HG03571 (cell line): Measurements from ENCODE around the gene MT1B.
A peak's percentile ranks its signal among the peaks of the same experiment; 100 is the strongest.
"Not testable (repeated sequence)": the region's sequence is repeated elsewhere in the genome, so short reads cannot be mapped to it uniquely, and the experiment has no call there.

Experiments
- ATAC-seq: cut with Tn5 transposase; IDR thresholded peaks from one replicate; pipeline ENCODE4 v1.9.1; 2021; ENCODE audit not compliant: unreplicated experiment

The MT1B gene

GRCh38 chr16:56665286-56666261 is 13.9 kb downstream of the MT1B start:
- ATAC-seq = not testable (repeated sequence)

GRCh38 chr16:56667581-56668571 is 16.2 kb downstream of the MT1B start, which contains the start of gene MT1G:
Gene MT1G (minus strand): TSS chr16:56668065. CDS start chr16:56667993, 72 bp downstream.
- ATAC-seq = no peak

- no peak for ATAC-seq
These were observed 17.5 kb downstream of the MT1B start, which contains the start of gene MT1H for GRCh38 chr16:56669005-56669839. Gene MT1H (plus strand): TSS chr16:56669814. CDS start chr16:56669885, 71 bp downstream.

- ATAC-seq = no peak
These were observed 18.3 kb downstream of the MT1B start for GRCh38 chr16:56669840-56670619.

GRCh38 chr16:56670620-56670934 is 18.9 kb downstream of the MT1B start:
- ATAC-seq = no peak

GRCh38 chr16:56671691-56672090 is 20.0 kb downstream of the MT1B start:
- ATAC-seq = not testable (repeated sequence)

GRCh38 chr16:56672171-56672570 is 20.5 kb downstream of the MT1B start:
- not testable (repeated sequence) for ATAC-seq

GRCh38 chr16:56672761-56673536 is 21.3 kb downstream of the MT1B start:
- no peak for ATAC-seq

- ATAC-seq = no peak
These were observed 22.2 kb downstream of the MT1B start for GRCh38 chr16:56673921-56674320.

GRCh38 chr16:56674570-56674969 is 22.9 kb downstream of the MT1B start:
- not testable (repeated sequence) for ATAC-seq

- ATAC-seq = no peak
These were observed 24.1 kb downstream of the MT1B start for GRCh38 chr16:56675685-56676210.

- ATAC-seq = no peak
These were observed 25.8 kb downstream of the MT1B start for GRCh38 chr16:56677474-56677873.

- ATAC-seq = no peak
These were observed 27.5 kb downstream of the MT1B start for GRCh38 chr16:56679078-56679730.

GRCh38 chr16:56679818-56680217 is 28.1 kb downstream of the MT1B start:
- ATAC-seq = no peak

GRCh38 chr16:56681939-56682702 is 30.4 kb downstream of the MT1B start, which contains the start of gene MT1X:
Gene MT1X (plus strand): TSS chr16:56682470. CDS start chr16:56682541, 71 bp downstream.
- ATAC-seq = peak; percentile 97

- ATAC-seq = no peak
These were observed 31.2 kb downstream of the MT1B start for GRCh38 chr16:56682703-56683397.
